ENCODE measurements around the gene ANO1.
"Not testable (repeated sequence)": the region's sequence is repeated elsewhere in the genome, so short reads cannot be mapped to it uniquely, and the experiment has no call there.

Gene ANO1

DNA sequence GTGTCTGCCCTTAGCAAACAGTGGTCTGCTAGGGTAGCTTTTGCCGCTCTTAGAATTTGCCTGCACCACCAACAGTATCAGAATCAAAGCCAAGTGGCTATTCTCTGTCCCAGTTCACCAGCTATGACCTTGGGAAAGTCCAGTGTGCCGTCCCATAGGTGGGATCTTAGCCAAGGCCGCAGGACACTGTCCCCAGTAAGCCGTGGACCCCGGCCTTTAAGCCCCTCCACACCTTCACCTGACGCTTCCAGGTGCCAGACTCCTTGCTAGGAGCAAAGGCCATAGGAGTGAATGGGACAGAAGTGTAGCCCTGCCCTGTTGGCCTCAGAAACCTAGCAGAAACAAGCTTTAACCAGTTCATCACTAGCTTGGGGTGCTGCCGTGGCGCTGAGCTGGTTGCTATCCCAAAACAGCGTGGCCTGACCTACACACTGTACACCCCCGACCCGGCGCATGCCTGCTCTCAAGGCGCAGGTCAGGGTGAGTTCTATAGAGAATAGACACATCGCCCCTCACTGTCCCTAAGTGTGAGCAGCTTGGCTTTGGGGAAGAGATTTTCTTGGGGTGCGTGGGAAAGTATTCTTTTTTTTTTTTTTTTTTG lies 129.5 kb downstream of the ANO1 start:
- no peak for DNase-seq (ENCODE audit: low read depth, low spot score)

DNA sequence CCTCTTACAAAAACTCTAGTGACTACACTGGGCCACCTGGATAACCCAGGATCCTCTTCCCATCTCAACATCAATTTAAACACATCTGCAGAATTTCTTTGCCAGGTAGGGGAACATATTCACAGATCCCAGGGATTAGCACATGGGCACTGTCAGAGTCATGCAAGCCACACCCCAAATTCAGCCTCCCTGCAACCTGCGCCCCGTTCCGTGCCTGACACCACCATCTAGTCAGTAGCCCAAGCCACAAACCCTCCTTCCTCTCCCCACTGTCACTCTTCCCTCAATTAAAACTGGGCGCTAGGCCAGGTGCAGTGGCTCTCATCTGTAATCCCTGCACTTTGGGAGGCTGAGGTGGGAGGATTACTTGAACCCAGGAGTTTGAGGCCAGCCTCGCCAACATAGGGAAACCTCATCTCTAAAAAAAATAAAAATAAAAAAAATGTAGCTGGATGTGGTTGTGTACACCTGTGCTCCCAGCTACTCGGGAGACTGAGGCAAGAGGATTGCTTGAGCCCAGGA lies 131.3 kb downstream of the ANO1 start:
- no peaks in the 10 kb centered on the region for H3K9me3 ChIP-seq (ENCODE audit: low read depth, low read length)
- no peak overlapping the region for H3K27ac ChIP-seq
- no peak overlapping the region for H3K4me3 ChIP-seq
- H3K36me3 ChIP-seq (ENCODE audit: insufficient read depth, low read length), result peaks cover 33% of the 10 kb centered on the region
- TF ChIP-seq POLR2AphosphoS5 (IDR thresholded peaks at IDR 0.05; ENCODE audit: borderline replicate concordance, low read depth, low read length) (no peak), EZH2 (IDR thresholded peaks at IDR 0.05) (no peak), FOXP2 (optimal IDR thresholded peaks at IDR 0.05; ENCODE audit: control extremely low read depth, extremely low read length, insufficient read depth) (no peak)
- H3K9ac ChIP-seq (ENCODE audit: insufficient read length), result no peak overlapping the region
- DNase-seq (ENCODE audit: low read depth, low spot score), result no peak

More for the DNA sequence above, 129.5 kb downstream of the ANO1 start:
- peaks cover 34% of the 10 kb centered on the region for H3K36me3 ChIP-seq (ENCODE audit: insufficient read depth, low read length)
- no peak overlapping the region for H3K27ac ChIP-seq
- no peak overlapping the region for H3K4me3 ChIP-seq
- H3K9ac ChIP-seq (ENCODE audit: insufficient read length), result no peak overlapping the region
- no peaks in the 10 kb centered on the region for H3K9me3 ChIP-seq (ENCODE audit: low read depth, low read length)
- TF ChIP-seq FOXP2 (optimal IDR thresholded peaks at IDR 0.05; ENCODE audit: control extremely low read depth, extremely low read length, insufficient read depth), result no peak
- no peak for TF ChIP-seq POLR2AphosphoS5 (IDR thresholded peaks at IDR 0.05; ENCODE audit: borderline replicate concordance, low read depth, low read length)
- no peak for TF ChIP-seq EZH2 (IDR thresholded peaks at IDR 0.05)

DNA sequence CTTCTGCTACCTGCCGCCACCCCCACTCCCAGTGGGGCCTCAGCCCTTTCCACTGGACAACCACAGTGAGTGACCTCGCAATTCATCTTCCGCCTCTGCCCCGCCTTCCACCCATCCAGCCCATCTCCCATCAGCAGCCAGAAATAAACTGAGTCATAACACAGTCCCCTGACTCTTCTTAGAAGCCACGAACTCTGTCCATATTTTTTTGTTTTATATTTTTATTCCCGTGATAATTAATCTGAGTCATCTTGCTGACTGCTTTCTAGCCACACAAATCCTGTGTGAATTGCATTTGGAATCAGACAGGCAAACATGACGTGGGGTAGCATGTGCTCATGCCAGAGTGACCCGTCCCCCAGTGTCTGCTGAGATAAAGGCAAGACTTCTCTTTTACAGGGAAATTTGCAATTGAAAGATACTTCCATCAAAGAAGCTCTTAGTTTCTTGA lies 132.0 kb downstream of the ANO1 start:
- no peak for TF ChIP-seq POLR2AphosphoS5 (IDR thresholded peaks at IDR 0.05; ENCODE audit: borderline replicate concordance, low read depth, low read length)
- TF ChIP-seq EZH2 (IDR thresholded peaks at IDR 0.05), result no peak
- no peak for TF ChIP-seq FOXP2 (optimal IDR thresholded peaks at IDR 0.05; ENCODE audit: control extremely low read depth, extremely low read length, insufficient read depth)
- H3K27ac ChIP-seq, result no peak overlapping the region
- H3K9me3 ChIP-seq (ENCODE audit: low read depth, low read length), result no peaks in the 10 kb centered on the region
- H3K9ac ChIP-seq (ENCODE audit: insufficient read length), result no peak overlapping the region
- DNase-seq (ENCODE audit: low read depth, low spot score), result no peak
- no peak overlapping the region for H3K4me3 ChIP-seq
- peaks cover 27% of the 10 kb centered on the region for H3K36me3 ChIP-seq (ENCODE audit: insufficient read depth, low read length)

DNA sequence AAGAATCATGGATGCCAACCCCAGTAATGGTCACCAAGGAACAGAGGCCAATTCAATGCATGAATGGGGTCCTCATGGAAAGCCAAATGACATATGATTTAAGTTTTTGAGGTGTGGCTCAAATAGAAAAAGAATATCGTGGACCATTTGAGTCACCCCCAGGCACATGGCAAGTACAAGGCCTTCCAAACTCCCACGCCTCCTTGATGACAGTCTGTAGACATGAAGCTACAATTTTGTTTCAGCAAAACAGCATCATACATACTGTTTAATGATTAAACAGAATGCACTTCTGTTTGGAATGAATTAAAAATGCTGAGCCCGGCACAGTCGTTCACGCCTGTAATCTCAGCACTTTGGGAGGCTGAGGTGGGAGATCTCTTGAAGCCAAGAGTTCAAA lies 132.4 kb downstream of the ANO1 start:
- Histone ChIP-seq H3K4me3 (no peak overlapping the region), H3K36me3 (ENCODE audit: insufficient read depth, low read length) (peaks cover 23% of the 10 kb centered on the region), H3K9me3 (ENCODE audit: low read depth, low read length) (no peaks in the 10 kb centered on the region), H3K27ac (no peak overlapping the region), H3K9ac (ENCODE audit: insufficient read length) (no peak overlapping the region)
- no peak for DNase-seq (ENCODE audit: low read depth, low spot score)
- TF ChIP-seq FOXP2 (optimal IDR thresholded peaks at IDR 0.05; ENCODE audit: control extremely low read depth, extremely low read length, insufficient read depth) (no peak), EZH2 (IDR thresholded peaks at IDR 0.05) (no peak), POLR2AphosphoS5 (IDR thresholded peaks at IDR 0.05; ENCODE audit: borderline replicate concordance, low read depth, low read length) (no peak)

DNA sequence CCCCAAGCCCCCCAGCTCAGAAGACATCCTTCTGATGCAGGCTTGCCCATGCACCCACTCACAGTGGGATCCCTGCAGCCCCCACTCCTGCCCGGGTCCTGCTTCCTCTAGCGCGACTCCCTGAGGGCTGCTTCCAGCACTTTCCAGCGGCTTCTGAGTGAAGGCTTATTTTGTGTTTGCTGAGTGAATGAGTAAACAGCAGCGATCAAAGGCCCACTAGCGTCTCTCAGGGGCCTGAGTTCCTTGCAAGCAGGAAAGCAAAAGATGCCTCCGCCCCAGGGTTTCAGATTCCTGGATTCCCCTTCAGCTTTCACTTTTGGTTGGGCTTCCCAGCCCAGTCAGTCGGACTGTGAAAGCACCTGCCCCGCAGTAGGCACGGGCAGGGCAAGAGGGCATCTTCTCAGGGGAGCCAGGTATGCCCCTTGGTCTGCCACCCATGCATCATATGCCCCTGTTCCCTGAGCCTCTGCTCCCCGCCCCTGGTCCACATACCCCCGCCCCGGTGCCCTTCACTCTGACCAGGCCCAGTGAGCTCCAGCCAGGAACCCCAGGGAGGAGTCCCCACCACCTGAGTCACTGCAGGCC lies 134.2 kb downstream of the ANO1 start:
- TF ChIP-seq EZH2 (IDR thresholded peaks at IDR 0.05) (no peak), FOXP2 (optimal IDR thresholded peaks at IDR 0.05; ENCODE audit: control extremely low read depth, extremely low read length, insufficient read depth) (no peak), POLR2AphosphoS5 (IDR thresholded peaks at IDR 0.05; ENCODE audit: borderline replicate concordance, low read depth, low read length) (no peak)
- H3K27ac ChIP-seq, result no peak overlapping the region
- H3K36me3 ChIP-seq (ENCODE audit: insufficient read depth, low read length), result peaks cover 5% of the 10 kb centered on the region; the same call in 1 of the 2 replicates
- H3K9ac ChIP-seq (ENCODE audit: insufficient read length), result no peak overlapping the region
- no peak overlapping the region for H3K4me3 ChIP-seq
- no peaks in the 10 kb centered on the region for H3K9me3 ChIP-seq (ENCODE audit: low read depth, low read length)
- no peak for DNase-seq (ENCODE audit: low read depth, low spot score)

DNA sequence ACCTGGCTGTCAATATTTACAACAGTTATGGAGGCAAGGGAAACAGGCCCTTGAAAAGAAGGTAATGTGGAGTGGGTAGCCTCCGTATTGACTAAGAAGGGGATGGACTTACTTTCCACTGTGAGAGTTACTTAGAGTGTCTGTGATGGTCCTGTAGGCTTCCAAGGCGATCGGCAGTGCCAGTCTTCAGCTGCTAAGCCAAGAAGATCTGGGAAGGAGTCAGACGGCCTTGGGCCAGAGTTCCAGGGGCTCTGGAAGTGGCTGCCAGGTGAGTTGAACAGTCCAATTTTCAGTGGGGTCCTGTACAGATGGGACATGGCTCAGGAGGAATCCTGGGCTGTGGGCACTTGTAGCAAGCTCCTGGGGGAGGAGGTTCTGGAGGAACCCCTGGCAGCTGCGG lies 139.3 kb downstream of the ANO1 start:
- H3K36me3 ChIP-seq (ENCODE audit: insufficient read depth, low read length); H3K27ac ChIP-seq; H3K9me3 ChIP-seq (ENCODE audit: low read depth, low read length); H3K4me3 ChIP-seq; H3K9ac ChIP-seq (ENCODE audit: insufficient read length); DNase-seq (ENCODE audit: low read depth, low spot score): not testable (repeated sequence)

DNA sequence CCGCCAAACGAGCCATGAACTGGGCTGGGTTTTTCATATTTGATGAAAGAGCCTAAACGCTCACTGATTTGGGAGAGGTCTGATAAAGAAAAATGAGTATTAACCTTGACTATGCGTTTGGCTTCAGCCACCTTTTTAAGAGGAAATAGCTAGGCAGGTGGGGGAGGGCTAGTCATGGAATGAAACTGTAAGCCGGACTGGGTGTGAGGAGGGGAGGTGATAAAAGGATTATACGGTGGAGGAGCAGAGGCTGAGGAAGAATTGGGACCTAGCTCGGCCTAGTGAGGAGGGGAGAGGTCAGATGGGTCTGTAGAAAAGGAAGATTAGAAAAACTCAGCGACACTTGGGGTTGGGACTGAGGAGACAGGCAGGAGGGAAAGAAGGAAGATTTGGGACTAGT lies 140.0 kb downstream of the ANO1 start:
- H3K4me3 ChIP-seq; H3K36me3 ChIP-seq (ENCODE audit: insufficient read depth, low read length); DNase-seq (ENCODE audit: low read depth, low spot score); H3K27ac ChIP-seq; H3K9me3 ChIP-seq (ENCODE audit: low read depth, low read length); H3K9ac ChIP-seq (ENCODE audit: insufficient read length): not testable (repeated sequence)

DNA sequence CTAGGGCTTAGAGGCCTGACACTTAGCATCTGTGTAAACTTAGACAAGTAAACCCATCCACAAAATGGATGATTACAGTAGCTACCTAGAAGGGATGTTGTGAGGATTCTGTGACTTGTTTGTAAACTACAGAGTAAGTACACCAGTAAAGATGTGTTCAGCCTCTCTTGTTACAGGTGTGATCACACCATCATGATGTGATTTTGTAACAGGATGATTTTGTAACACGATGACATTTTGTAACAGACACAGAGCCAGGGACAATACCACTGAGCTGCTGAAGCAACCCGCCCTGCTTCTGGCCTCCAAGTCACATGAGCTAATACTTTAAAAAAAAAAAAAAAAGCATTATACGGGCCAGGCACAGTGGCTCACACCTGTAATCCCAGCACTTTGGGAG lies 142.0 kb downstream of the ANO1 start:
- H3K27ac ChIP-seq, result no peak overlapping the region
- no peaks in the 10 kb centered on the region for H3K9me3 ChIP-seq (ENCODE audit: low read depth, low read length)
- H3K4me3 ChIP-seq, result no peak overlapping the region
- TF ChIP-seq EZH2 (IDR thresholded peaks at IDR 0.05) (no peak), FOXP2 (optimal IDR thresholded peaks at IDR 0.05; ENCODE audit: control extremely low read depth, extremely low read length, insufficient read depth) (no peak), POLR2AphosphoS5 (IDR thresholded peaks at IDR 0.05; ENCODE audit: borderline replicate concordance, low read depth, low read length) (no peak)
- no peaks in the 10 kb centered on the region for H3K36me3 ChIP-seq (ENCODE audit: insufficient read depth, low read length)
- DNase-seq (ENCODE audit: low read depth, low spot score), result no peak
- no peak overlapping the region for H3K9ac ChIP-seq (ENCODE audit: insufficient read length)

DNA sequence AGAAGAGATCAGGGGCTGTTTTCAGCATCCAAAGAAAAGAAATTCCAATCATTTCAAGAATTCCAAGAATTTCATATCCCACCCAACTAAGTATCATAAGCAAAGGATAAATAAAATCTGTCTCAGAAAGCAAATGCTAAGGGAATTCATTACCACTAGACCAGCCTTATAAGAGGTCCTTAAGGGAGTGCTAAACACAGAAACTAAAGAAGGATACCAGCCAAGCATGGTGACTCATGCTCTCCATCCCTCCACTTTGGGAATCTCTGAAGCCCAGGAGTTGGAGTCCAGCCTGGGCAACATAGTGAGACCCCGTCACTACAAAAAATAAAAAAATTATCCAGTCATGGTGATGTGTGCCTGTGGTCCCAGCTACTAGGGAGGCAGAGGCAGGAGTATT lies 142.8 kb downstream of the ANO1 start:
- TF ChIP-seq POLR2AphosphoS5 (IDR thresholded peaks at IDR 0.05; ENCODE audit: borderline replicate concordance, low read depth, low read length) (no peak), EZH2 (IDR thresholded peaks at IDR 0.05) (no peak), FOXP2 (optimal IDR thresholded peaks at IDR 0.05; ENCODE audit: control extremely low read depth, extremely low read length, insufficient read depth) (no peak)
- Histone ChIP-seq H3K9me3 (ENCODE audit: low read depth, low read length) (no peaks in the 10 kb centered on the region), H3K36me3 (ENCODE audit: insufficient read depth, low read length) (no peaks in the 10 kb centered on the region), H3K4me3 (no peak overlapping the region), H3K27ac (no peak overlapping the region), H3K9ac (ENCODE audit: insufficient read length) (no peak overlapping the region)
- DNase-seq (ENCODE audit: low read depth, low spot score), result no peak

Data from SK-N-MC (cell line).